HG03135 (cell line): ENCODE results near the gene SUPT4H1.
A peak's percentile ranks its signal among the peaks of the same experiment; 100 is the strongest.
"Not testable (repeated sequence)": the region's sequence is repeated elsewhere in the genome, so short reads cannot be mapped to it uniquely, and the experiment has no call there.

Experiments used
- ATAC-seq: cut with Tn5 transposase; IDR thresholded peaks from one replicate; pipeline ENCODE4 v1.9.1; 2021; ENCODE audit warnings: mild to moderate bottlenecking, moderate library complexity; ENCODE audit not compliant: unreplicated experiment

SUPT4H1 gene

DNA sequence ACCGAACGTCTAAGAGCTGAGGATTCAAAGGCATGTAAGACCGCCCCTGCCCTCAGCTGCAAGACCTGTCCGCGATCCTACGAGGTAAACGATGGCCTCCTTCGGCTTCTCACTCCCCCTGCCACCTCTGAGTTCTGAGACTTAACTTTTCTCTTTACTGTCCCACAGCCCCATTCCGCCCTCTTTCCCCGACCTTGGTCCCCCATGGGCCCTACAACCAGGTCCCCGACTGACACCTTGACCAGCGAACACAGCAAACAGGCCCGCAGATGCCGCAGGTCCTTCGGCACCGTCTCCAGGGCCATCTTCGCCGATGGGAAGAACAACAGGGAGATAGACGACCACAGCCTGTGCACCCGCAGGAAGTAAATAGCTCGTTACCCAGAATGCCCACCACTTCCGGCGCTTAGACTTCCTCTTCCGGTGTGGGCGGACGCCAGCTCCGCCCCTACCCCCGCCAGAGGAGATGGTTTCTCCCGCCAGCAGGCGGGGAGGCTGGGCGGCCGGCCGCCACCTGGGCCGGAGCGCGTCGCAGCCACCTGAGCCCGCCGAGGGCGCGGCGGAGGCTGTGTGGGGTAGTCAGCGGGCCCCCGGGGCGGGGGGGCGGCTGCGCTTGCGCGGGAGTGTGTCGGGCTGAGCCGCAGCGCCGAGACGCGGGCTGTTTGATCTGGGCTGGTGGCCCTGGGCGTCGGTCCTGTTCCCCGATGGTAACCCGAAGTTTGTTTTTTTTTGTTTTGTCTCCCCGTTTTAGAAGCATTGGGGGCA lies at the start of gene SUPT4H1:
Gene SUPT4H1 (minus strand): TSS at position 371 of the 765 bp plus-strand sequence. CDS start 66 bp downstream, at position 305.
- peak; percentile 92 for ATAC-seq

DNA sequence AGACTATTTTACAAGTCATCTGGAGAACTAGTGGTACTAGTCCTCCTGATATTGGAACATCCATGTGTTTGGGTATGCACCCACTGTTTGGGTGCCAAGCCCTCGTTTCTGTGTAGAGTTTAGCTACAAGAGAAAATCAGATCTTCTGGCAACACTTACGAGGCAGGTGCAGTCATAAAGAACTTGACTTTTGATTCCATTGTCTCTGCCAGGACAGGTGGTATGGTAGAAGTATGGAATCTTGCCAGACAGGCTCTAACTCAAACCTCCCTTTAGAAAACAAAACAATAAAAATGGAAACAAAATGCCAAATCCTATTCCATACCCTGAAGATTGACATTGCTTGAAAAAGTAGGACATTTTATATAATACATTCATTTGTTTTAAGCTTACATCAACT lies 49.3 kb upstream of the SUPT4H1 start:
- no peak for ATAC-seq

DNA sequence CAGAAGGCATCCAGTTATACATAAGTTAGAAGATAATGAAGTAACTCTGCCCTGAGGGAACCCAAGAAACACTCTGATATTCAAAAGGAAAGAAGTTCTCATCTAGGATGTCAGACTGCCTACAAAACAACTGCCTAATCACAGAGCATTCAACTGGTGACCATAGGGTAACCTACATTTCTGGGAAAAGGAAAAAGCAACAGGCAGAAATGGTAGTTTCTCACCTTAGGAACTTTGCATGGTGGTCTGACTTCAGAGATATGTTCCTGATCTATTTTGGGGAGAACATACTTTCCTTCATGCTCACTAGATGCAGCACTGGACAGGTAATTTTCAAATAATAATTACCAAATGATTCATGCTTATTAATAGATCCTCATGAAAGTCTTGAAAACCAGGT lies 48.8 kb upstream of the SUPT4H1 start:
- no peak for ATAC-seq

DNA sequence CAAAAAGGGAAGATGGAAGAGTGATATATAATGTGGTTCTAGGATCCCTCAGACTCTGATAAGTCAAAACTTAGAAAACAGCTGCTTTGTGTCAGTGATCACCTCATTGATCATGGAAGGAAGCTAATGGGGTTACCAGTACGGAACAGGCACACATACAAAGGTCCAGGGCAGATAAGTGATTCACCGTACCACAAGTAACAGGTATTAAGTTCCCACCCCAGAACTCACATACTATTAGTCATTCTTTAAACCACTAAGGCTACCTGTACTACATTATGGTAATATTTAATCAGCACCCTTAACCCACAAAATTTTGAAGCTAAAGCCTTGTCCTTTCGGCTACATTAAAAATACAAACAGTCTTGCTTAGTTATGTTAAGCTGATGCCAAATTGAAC lies 48.0 kb upstream of the SUPT4H1 start:
- ATAC-seq = no peak

DNA sequence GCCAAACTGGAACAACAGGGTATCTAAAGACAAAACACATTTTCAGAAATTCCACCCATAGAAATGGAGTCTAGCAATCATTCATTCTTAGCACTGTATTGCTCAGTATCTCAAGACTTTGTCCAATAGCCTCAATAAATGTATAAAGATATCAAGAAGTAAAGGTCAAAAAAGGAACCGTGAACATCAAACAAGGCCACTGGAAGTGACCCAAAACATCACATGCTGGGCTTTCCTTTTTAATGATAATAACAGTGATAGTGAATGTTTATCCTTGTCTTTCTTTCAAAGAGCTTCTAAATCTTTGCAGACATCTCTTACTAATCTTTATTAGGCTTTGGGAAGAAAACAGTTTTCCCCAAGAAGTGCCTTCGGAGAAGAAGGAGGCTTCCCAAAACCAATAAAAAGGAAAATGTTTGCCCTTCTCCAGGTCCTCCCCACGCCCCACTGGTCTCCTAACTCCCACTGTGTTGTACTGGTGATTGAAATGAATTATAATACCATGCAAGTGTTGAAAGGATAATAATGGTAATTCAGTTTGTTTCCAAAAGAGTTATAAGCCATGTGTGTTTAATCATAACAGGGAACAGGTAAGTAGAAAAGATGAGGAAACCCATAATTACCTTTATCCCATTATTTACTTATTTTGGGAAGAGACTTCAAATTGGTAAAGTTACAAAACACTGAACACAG lies 46.7 kb upstream of the SUPT4H1 start:
- ATAC-seq = no peak

DNA sequence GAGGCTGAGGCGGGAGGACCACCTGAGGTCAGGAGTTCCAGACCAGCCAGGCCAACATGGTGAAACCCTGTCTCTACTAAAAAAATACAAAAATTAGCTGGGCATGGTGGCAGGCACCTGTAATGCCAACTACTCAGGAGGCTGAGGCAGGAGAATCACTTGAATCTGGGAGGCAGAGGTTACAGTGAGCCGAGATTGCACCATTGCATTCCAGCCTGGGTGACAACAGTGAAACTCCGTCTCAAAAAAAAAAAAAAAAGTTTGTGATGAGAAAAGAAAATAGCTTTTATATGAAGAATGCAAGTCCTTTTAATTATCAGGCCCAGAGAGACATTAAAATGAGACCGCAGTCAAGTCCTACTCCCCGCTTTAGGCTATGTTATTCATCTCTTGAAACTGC lies 45.4 kb upstream of the SUPT4H1 start:
- not testable (repeated sequence) for ATAC-seq

DNA sequence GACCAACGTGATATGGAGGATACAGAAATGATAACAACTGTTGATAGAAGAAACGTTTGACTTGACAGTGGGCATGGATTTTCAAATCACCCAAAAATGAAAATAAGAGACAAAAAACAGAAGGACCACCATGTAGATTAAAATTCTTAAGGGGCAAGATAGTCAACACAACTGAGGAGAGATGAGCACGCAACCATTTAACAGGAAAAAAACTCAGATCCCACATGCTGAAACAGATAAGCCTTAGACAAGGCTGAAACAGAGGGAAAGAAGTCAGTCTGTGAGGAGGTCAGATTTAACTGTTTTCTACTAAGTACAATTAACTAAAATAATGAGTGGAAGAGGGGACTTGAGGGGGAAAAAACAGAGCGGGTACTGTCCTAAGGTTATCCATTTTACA lies 44.2 kb upstream of the SUPT4H1 start:
- no peak for ATAC-seq

DNA sequence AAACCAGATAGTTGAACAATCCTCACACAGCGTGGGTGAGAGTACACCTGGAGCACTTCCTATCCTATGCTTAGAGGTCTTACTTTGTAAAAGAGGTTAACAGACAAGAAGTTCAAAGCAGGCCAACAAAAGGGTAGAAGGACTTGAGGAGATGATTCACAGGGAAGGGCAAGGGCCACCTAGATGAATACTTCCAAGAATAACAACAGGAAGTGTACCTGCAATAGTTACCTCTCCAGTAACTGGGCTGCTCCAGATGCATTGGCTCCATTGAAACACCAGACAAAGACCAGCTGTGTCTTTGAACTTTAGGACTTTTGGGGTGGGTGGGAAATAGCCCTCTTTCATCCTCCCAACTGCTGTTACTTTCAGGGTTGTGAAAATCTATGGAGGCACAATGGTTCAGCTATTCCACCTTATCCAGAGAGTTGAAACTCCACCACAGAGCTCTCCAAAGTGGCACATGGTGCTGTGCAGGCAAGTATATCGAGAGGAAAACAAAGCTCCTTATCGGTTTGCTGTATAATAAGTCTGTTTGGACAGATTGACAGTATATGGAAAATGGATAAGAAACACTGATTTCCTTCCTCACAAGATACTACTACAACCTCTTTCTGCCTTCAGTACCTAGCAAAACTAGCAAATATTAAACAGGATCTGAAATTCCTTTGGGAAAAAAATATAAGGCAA lies 42.7 kb upstream of the SUPT4H1 start:
- ATAC-seq = no peak

DNA sequence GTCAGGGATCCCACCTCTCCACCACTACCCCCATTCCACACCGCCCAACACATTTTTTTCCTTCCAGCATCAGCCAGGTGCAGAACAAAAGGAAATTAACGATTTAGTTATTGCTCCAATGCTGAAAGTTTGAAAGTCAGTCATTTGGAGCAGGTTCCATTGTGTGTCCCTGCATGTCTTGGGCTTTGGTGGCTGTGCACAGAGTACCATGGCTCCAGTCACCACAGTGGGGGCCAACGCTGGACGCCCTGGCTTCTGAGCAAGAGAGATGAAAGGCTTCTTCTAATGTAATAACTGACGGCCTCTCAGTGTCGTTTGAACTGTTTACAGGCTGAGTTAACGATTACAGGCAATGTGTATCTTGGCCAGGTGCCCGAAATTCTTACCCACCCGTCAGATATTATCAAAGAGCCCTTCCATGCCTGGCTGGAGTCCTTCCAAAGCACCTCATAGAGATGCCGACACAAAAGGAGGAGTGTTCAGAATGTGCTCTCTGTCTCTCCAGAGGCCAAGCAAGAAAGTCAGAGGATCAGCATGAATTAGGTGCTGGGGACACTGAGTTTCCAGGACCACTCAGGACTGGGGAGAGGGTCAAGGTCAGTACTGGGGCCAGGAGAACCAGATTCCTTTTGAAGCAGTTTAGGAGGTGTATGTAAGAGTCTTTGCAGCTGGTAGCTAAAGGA lies 39.4 kb upstream of the SUPT4H1 start:
- ATAC-seq = no peak

DNA sequence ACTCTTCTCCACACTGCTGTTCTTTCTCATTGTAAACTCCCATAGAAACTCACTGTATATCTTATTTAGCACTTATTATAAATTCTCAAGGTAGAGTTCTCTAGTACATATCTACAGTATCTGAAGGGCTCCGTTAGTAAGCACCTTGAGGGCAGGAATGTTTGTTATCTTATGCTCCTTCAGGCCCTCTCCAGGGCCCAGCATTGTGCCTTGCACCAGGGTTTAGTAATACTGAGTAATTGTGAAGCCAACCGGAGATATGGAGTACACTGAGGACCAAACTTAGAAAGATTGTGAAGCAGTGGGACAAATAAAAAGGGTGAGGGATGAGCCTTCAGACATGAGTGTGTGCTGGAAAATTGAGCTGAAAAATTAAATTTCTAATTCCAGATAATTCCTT lies 38.9 kb upstream of the SUPT4H1 start:
- ATAC-seq = no peak

DNA sequence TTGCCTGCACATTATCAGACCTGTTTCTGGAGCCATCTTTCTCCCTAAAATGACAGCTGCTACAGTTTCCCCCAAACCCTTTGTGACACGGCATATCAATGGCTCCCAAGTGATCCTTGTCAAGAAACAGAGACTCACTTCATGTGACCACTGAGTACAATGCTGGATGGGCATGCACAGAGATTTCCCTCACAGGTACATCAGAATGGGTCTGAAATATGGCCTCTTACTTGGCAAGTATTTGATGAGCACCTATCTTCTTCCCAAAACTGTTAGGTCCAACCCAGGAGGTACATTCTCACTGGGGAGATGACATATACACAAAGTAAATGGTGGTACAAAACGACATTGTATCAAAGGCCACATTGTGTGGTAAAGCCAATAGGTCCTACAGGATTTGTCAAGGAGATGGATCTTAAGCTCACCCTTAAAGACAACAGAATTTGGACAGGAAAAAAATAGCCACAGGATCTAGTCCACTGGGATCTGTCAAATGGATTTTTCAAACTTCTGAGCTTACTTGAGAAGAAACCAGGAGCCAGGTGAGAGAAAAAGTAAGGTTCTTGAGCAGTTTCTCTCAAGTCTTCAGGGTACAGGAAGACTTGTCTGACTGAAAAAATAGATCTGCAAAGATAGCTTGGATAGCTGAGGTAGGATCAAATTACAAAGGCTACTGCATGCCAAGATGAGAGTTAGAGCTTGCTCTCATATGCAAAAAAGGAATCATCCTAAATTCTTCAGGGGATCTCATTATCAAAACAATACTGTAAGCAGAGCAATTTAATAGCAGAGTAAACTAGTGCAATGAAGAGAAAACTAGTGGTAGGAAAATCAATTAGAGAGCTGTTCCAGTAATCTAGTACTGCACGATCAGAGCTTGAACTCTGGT lies 36.5 kb upstream of the SUPT4H1 start:
- ATAC-seq = no peak

DNA sequence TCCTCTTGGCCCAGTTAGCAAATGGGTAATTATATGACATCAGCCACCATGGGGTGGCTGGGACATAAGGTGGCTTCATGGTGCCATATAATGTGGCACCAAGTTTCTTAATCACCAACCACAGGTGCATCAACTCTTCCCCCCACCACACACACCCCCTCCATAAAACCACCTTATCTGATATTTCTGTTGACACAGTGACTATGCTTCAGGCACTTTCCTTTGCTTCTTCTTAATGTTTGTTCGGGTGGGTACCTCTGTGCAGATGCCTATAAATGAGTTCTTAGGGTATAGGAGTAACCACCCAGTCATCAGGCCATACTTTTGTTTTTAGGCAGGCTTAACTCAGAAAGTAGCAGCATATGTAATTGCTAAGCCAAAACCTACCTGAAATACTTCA lies 35.8 kb upstream of the SUPT4H1 start:
- ATAC-seq = no peak

DNA sequence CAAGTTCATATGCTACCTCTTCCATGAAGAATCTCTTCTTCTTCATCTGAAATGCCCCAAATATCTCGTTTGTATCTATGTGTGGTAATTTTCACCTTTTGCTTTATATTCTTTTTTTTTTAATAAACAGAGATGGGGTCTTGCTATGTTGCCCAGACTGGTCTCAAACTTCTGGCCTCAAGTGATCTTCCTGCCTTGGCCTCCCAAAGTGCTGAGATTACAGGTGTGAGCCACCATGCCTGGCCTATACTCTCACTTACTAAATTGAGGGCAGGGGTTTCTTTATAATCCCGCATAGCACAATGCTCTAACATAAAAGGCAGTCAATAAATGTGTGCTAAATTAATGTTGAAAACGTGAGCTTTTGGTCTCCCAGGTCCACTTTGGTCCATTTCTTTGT lies 34.7 kb upstream of the SUPT4H1 start:
- no peak for ATAC-seq

DNA sequence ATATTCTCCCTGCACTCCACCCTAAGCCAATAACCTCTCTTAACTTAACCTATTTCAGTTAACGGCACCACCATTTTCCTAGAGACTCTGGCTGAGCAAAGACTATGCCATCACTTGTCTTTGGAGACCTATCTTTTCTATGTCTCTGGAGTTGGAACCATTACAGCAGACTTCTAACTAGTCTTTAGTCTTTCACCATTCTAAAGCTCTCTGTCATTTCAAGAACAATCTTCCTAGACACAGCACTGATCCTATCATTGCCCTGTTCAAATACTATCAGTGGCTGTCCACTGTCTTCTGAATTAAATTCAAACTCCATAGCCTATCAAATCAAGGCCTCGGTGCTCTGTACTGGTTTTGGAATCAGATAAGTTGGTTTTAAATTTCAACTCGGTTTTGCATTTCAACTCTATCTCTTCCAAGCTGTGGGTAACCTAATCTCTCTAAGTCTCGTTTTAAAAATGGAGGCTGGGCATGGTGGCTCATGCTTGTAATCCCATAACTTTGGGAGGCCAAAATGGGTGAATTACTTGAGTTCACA lies 33.4 kb upstream of the SUPT4H1 start:
- no peak for ATAC-seq

DNA sequence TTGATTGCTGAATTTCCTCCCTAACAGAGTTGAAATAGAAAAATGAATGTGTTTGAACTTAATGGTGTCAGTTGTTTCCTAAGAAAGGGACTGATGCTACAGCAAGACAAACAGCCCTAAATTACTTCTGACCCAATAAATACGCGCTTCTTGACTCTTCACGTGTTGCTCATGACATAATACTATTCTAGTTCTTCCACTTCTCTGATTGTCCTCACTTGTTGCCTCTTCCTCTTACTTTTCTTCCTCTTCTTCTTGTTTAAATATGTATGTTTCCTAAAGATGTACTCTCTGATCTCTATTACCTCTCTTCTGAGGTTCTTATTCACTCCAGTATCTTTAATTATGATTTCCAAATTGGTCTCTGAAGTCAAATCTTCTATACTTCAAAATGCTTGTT lies 32.9 kb upstream of the SUPT4H1 start:
- no peak for ATAC-seq

DNA sequence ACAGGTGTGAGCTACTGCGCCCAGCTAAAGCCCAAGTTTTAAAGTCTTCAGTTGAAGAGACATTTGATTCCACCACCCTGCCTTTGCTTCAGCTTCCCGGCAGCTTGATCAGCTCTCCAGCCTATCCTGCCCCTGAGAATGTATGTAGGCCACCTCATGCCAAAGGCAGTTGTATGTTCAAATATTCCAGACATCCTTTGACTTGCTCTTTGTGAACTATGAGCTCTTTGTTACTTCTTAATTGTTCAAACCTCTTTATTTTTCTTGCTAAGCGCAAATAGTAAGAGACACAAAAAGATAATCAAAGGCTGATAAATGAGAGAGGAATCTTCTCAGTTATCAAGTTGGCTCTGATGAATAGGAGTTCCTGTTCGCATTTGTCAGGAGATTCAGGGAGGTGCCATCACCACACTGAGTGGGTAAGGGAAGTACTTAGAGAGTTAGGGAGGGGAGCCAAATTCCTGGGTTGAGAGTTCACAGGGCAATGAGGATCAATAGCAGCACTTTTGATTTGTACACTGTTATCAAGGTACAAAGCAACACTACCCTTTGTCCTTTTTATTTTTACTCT lies 32.0 kb upstream of the SUPT4H1 start:
- ATAC-seq = no peak

DNA sequence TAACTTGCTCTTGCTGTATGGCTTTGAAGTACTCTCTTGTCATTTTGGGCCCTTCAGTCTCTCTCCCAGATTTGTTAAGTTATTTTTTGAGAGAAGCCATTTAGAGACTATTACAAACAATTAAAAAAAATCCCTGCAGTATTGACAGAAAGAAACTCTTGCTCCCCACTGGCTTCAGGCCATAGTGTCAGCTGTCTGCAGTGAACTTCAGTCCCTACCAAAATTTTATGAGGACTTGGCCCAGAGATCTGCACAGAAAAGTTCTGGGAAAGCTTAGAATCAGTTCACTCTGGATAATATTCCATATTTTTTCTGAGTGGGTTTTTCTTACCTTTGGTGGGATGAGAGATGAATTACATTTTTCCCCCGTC lies 30.9 kb upstream of the SUPT4H1 start:
- ATAC-seq = no peak

DNA sequence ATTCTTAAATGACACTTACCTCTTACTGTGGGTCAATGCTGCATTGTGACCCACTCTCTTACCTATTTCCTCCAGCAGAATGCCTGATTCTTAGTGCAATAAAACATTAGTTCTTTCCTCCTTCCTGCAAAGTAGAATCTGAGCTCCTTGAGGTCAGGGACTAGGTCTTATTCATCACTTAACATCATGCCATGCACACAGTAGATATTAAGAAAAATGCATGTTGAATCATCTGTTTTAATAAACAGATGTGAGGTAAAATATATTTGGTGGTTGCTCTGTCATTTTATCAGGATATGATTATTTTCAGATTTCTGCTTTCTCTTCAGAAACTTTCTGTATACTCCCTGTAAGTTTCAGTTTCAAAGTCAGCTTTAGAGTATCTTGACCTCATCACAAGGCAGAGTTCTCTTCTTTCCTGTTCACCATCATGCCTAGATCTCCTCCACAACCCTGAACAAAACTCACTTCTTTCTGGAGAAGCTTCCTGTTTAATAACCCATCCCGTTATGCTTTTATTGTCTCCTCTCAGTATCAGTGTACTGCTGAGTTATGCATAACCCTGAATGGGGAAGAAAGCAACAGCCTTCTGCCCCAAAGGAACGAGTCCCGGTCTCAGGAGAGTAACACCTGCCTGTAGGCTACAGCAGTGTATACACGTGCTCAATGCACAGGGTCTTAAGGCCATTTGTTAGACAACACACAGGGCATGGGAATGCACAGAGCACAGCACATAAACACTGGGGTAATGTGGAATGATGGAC lies 30.3 kb upstream of the SUPT4H1 start:
- ATAC-seq = peak; percentile 75
